ENCODE measurements around the gene ZNF385C.

The ZNF385C gene

GRCh38 chr17:41977991-41978390 lies 120.3 kb downstream of the ZNF385C start:
- DNase-seq, result no peak

DNA sequence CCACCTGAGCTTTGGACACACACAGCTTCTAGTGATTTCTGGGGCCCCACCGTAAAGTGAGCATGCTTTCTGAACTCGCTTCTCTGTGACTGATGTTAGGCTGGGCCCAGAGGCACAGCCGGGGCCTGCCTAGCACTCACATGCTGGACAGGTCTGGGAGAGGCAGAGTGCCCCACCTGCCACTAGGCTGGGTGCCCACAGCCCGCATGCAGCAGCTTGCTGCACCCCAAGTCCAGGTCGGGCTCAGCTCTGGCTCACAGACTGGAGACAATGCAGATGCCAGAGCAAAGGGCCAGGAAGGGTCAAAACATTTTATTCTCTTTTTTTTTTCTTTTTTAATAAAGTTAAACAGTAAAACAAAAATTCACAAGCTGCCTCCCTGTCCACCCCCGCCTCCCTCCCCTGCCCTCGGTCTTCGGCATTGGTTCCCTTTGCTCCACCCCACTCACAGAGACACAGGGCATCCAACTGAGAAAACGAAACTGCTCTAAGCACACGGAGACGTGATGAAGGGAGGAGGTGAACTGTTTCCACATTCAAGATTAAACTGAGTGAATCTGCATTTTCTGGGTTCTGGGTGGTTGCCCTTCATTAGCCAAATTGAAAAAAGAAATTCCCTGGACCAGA lies 122.0 kb downstream of the ZNF385C start:
- DNase-seq, result no peak
